GM12874 (cell line): ENCODE measurements around the gene MACROD2.

Experiments
- CTCF ChIP-seq: IDR thresholded peaks from 2 replicates; pipeline ENCODE4 v1.5.1; 2011; ENCODE audit warnings: low read depth, mild to moderate bottlenecking, control low read depth, low read length, moderate library complexity; ENCODE audit not compliant: insufficient read depth

Gene MACROD2

GRCh38 chr20:14193443-14193842 lies 198.1 kb downstream of the MACROD2 start:
- TF ChIP-seq CTCF = no peak

DNA sequence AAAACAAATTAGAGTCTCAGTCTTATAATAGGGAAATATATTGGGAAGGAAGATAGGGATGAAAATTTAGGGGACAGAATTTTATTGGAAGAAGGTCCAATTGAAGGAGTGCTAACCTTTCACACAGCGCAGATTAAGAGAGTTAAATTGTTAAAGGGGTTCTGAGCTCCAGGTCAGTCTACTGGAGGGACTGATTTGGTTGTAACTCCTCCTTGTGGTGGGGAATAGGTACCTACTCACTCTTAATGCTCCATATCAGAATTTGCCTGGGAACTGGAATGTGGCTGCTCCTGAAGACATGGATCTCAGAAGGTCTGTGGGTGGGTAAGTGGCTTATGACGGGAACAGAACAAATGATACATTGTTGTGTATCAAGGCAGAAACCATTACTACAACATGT lies 198.6 kb downstream of the MACROD2 start:
- TF ChIP-seq CTCF = no peak

- no peak for TF ChIP-seq CTCF
Observed at GRCh38 chr20:14197097-14197496, 201.8 kb downstream of the MACROD2 start.

- TF ChIP-seq CTCF = no peak
Observed at GRCh38 chr20:14198416-14198815, 203.1 kb downstream of the MACROD2 start.

GRCh38 chr20:14199111-14199510 lies 203.8 kb downstream of the MACROD2 start:
- TF ChIP-seq CTCF = no peak

- no peak for TF ChIP-seq CTCF
Observed at GRCh38 chr20:14203657-14204056, 208.3 kb downstream of the MACROD2 start.

- no peak for TF ChIP-seq CTCF
Observed at GRCh38 chr20:14207591-14207990, 212.3 kb downstream of the MACROD2 start.

GRCh38 chr20:14208956-14209355 lies 213.6 kb downstream of the MACROD2 start:
- TF ChIP-seq CTCF = no peak
